ENCODE results near the gene PAH.

The PAH gene

GRCh38 chr12:102917026-102917787, at the start of gene PAH:
TSS of gene PAH (minus strand) at chr12:102917244. CDS start at chr12:102917130, 114 bp downstream.
- DNase-seq (ENCODE audit: low read depth) = no peak

- no peak for DNase-seq (ENCODE audit: low read depth)
Measured at GRCh38 chr12:102966200-102966863, 49.3 kb upstream of the PAH start.

- DNase-seq (ENCODE audit: low read depth) = no peak
Measured at GRCh38 chr12:102965281-102966155, 48.5 kb upstream of the PAH start.

- DNase-seq (ENCODE audit: low read depth) = no peak
Measured at GRCh38 chr12:102964872-102965271, 47.8 kb upstream of the PAH start.

GRCh38 chr12:102963796-102964195, 46.8 kb upstream of the PAH start:
- no peak for DNase-seq (ENCODE audit: low read depth)

- DNase-seq (ENCODE audit: low read depth) = no peak
Measured at GRCh38 chr12:102962986-102963385, 45.9 kb upstream of the PAH start.

GRCh38 chr12:102962532-102962931, 45.5 kb upstream of the PAH start:
- DNase-seq (ENCODE audit: low read depth) = no peak

- DNase-seq (ENCODE audit: low read depth) = no peak
Measured at GRCh38 chr12:102961466-102961855, 44.4 kb upstream of the PAH start.

- DNase-seq (ENCODE audit: low read depth) = no peak
Measured at GRCh38 chr12:102960766-102961465, 43.9 kb upstream of the PAH start.

- no peak for DNase-seq (ENCODE audit: low read depth)
Measured at GRCh38 chr12:102959391-102959790, 42.3 kb upstream of the PAH start.

GRCh38 chr12:102958830-102959176, 41.8 kb upstream of the PAH start:
- no peak for DNase-seq (ENCODE audit: low read depth)

- DNase-seq (ENCODE audit: low read depth) = no peak
Measured at GRCh38 chr12:102958073-102958829, 41.2 kb upstream of the PAH start.

- no peak for DNase-seq (ENCODE audit: low read depth)
Measured at GRCh38 chr12:102957339-102958050, 40.5 kb upstream of the PAH start, which contains the start of gene ASCL1. TSS of gene ASCL1 (plus strand) at chr12:102957674. CDS start at chr12:102958245, 571 bp downstream.

GRCh38 chr12:102956738-102957327, 39.8 kb upstream of the PAH start:
- DNase-seq (ENCODE audit: low read depth) = no peak

GRCh38 chr12:102955926-102956737, 39.1 kb upstream of the PAH start:
- no peak for DNase-seq (ENCODE audit: low read depth)

GRCh38 chr12:102954134-102954533, 37.1 kb upstream of the PAH start:
- no peak for DNase-seq (ENCODE audit: low read depth)

- DNase-seq (ENCODE audit: low read depth) = no peak
Measured at GRCh38 chr12:102953221-102953620, 36.2 kb upstream of the PAH start.

GRCh38 chr12:102951841-102952240, 34.8 kb upstream of the PAH start:
- DNase-seq (ENCODE audit: low read depth) = no peak

- no peak for DNase-seq (ENCODE audit: low read depth)
Measured at GRCh38 chr12:102950950-102951619, 34.0 kb upstream of the PAH start.

Data from activated T-helper 9 cell treated with anti-CD3 and anti-CD28 coated beads, Interleukin-2, amount 50 U/mL, for 16 hours (primary cell).